PC-9 (cell line): ENCODE results near the gene MYO1E.

Experiments
- CTCF ChIP-seq: fragments of 200-600 bp; sonication (generic); conservative IDR thresholded peaks from 2 replicates; pipeline ENCODE4 v1.6.1; 2017; ENCODE audit warnings: mixed run types, antibody characterized with exemption, mild to moderate bottlenecking, moderate library complexity
- EZH2 ChIP-seq: fragments of 200-600 bp; sonication (generic); IDR thresholded peaks from 2 replicates; pipeline ENCODE4 v1.8.0; 2017; ENCODE audit warnings: antibody characterized with exemption, low read depth

GRCh38 chr15:59315914-59316451, 56.7 kb downstream of the MYO1E start:
- TF ChIP-seq CTCF: no peak
- TF ChIP-seq EZH2: no peak
